ENCODE data around the gene SCGB1D1. TPM values are rescaled to one million over a fixed set of nuclear protein-coding genes. Genes with fewer than 3 reads are reported as not detected.
A peak's percentile ranks its signal among the peaks of the same experiment; 100 is the strongest.

SCGB1D1 gene
- polyA plus RNA-seq, 1 of the 3 experiments (the other 2 are of a cell fraction), result not detected

- ChIA-PET CTCF (interaction anchor here (1.1 to 4.2 kb wide), 8 partner anchors 14 to 270 kb away, joined by 3 to 37 read pairs (median 4); no protein-coding TSS in a partner anchor), POLR2A (no interaction called here)
- Histone ChIP-seq H4K20me1 (ENCODE audit: insufficient read depth) (no peaks in the 10 kb centered on the region), H3K9me2 (no peaks in the 10 kb centered on the region), H3K27me3 (ENCODE audit: insufficient read depth) (peaks cover 54% of the 10 kb centered on the region), H3K36me3 (replicated peaks in 1 of 2; ENCODE audit: control insufficient read depth in 1 of 2, insufficient read depth in 2 of 2, low read length in 1 of 2) (no peaks in the 10 kb centered on the region), H3K79me2 (ENCODE audit: insufficient read depth) (no peaks in the 10 kb centered on the region), H3K9me3 (no peaks in the 10 kb centered on the region), H3K27ac (ENCODE audit: low read depth in 2 of 2, low read length in 1 of 2) (no peak overlapping the region), H2AFZ (ENCODE audit: low read depth) (no peak overlapping the region), H3F3A (replicated peaks; ENCODE audit: insufficient read depth) (no peaks in the 10 kb centered on the region), H3K4me1 (ENCODE audit: control insufficient read depth in 1 of 2, insufficient read depth in 2 of 2, low read depth in 1 of 2, low read length in 1 of 2) (no peaks in the 10 kb centered on the region), H3K9ac (no peak overlapping the region), H3K4me2 (no peak overlapping the region), H3K4me3 (ENCODE audit: low read depth in 2 of 2, low read length in 1 of 2) (no peak overlapping the region)
- TF ChIP-seq NRF1 (IDR thresholded peaks at IDR 0.05; ENCODE audit: low read depth, low read length), result no peak
- no peak for TF ChIP-seq RXRA (IDR thresholded peaks at IDR 0.05; ENCODE audit: borderline replicate concordance, low read depth)
- 70% methylated on average over 1 of the region's 1 CpG for WGBS (ENCODE audit: low lambda C conversion rate)
- DNase-seq, result no peak
These were observed 20.1 kb upstream of the SCGB1D1 start for GRCh38 chr11:62169935-62170334.

GRCh38 chr11:62171261-62171723 lies 18.7 kb upstream of the SCGB1D1 start:
- TF ChIP-seq TEAD4 (IDR thresholded peaks at IDR 0.05; ENCODE audit: borderline replicate concordance, insufficient read depth) (no peak), SMC3 (IDR thresholded peaks at IDR 0.05; ENCODE audit: low read depth, low read length) (peak; percentile 72), RAD21 (IDR thresholded peaks at IDR 0.05; ENCODE audit: low read length) (peak; percentile 77), RCOR1 (IDR thresholded peaks at IDR 0.05; ENCODE audit: low read length) (no peak), TAF1 (IDR thresholded peaks at IDR 0.05; ENCODE audit: borderline replicate concordance, low read depth, low read length) (no peak), YY1 (IDR thresholded peaks at IDR 0.05; ENCODE audit: low read depth) (no peak), CTCF (IDR thresholded peaks at IDR 0.05) (peak; percentile 70)
- no peak overlapping the region for H3K27ac ChIP-seq (ENCODE audit: low read depth in 2 of 2, low read length in 1 of 2)
- no peaks in the 10 kb centered on the region for H3K4me1 ChIP-seq (ENCODE audit: control insufficient read depth in 1 of 2, insufficient read depth in 2 of 2, low read depth in 1 of 2, low read length in 1 of 2)
- H3F3A ChIP-seq (replicated peaks; ENCODE audit: insufficient read depth), result no peaks in the 10 kb centered on the region
- peak overlapping the region; percentile 22; the same call in 1 of the 2 replicates for H3K4me2 ChIP-seq
- WGBS (ENCODE audit: low lambda C conversion rate), result 2% methylated on average over 14 of the region's 14 CpGs
- H3K4me3 ChIP-seq (ENCODE audit: low read depth in 2 of 2, low read length in 1 of 2), result peak overlapping the region; percentile 7 to 41; a peak in 1 of 4 replicates
- CTCF ChIA-PET, result interaction anchor here (0.6 to 4.2 kb wide), 40 partner anchors 9 to 214 kb away, joined by 3 to 37 read pairs (median 4); partner anchors contain the start of gene SCGB1D1
- peak overlapping the region; percentile 26; the same call in 1 of the 2 replicates for H2AFZ ChIP-seq (ENCODE audit: low read depth)
- POLR2A ChIA-PET, result no interaction called here
- H3K36me3 ChIP-seq (replicated peaks in 1 of 2; ENCODE audit: control insufficient read depth in 1 of 2, insufficient read depth in 2 of 2, low read length in 1 of 2), result no peaks in the 10 kb centered on the region
- H3K9me2 ChIP-seq, result no peaks in the 10 kb centered on the region
- no peaks in the 10 kb centered on the region for H3K9me3 ChIP-seq
- DNase-seq, result peak; percentile 69
- no peaks in the 10 kb centered on the region for H3K79me2 ChIP-seq (ENCODE audit: insufficient read depth)
- no peak overlapping the region for H3K9ac ChIP-seq
- no peaks in the 10 kb centered on the region for H4K20me1 ChIP-seq (ENCODE audit: insufficient read depth)
- peaks cover 47% of the 10 kb centered on the region for H3K27me3 ChIP-seq (ENCODE audit: insufficient read depth)

GRCh38 chr11:62172294-62172693 lies 17.7 kb upstream of the SCGB1D1 start:
- no peak overlapping the region for H3K9ac ChIP-seq
- H3K9me3 ChIP-seq, result no peaks in the 10 kb centered on the region
- H4K20me1 ChIP-seq (ENCODE audit: insufficient read depth), result no peaks in the 10 kb centered on the region
- DNase-seq, result no peak
- H3K4me2 ChIP-seq, result no peak overlapping the region
- H3K79me2 ChIP-seq (ENCODE audit: insufficient read depth), result no peaks in the 10 kb centered on the region
- no peaks in the 10 kb centered on the region for H3K4me1 ChIP-seq (ENCODE audit: control insufficient read depth in 1 of 2, insufficient read depth in 2 of 2, low read depth in 1 of 2, low read length in 1 of 2)
- H2AFZ ChIP-seq (ENCODE audit: low read depth), result no peak overlapping the region
- 28% methylated on average over 7 of the region's 7 CpGs for WGBS (ENCODE audit: low lambda C conversion rate)
- TF ChIP-seq NFIC (IDR thresholded peaks at IDR 0.05; ENCODE audit: borderline replicate concordance), result no peak
- no peak for TF ChIP-seq CHD2 (IDR thresholded peaks at IDR 0.05; ENCODE audit: low read length, partially characterized antibody)
- no peak for TF ChIP-seq REST (IDR thresholded peaks at IDR 0.05; ENCODE audit: low read depth, low read length)
- TF ChIP-seq ZBTB33 (IDR thresholded peaks at IDR 0.05; ENCODE audit: borderline replicate concordance, low read depth), result no peak
- TF ChIP-seq FOXM1 (IDR thresholded peaks at IDR 0.05; ENCODE audit: low read depth), result no peak
- no peak for TF ChIP-seq TAF1 (IDR thresholded peaks at IDR 0.05; ENCODE audit: borderline replicate concordance, low read depth, low read length)
- H3K27ac ChIP-seq (ENCODE audit: low read depth in 2 of 2, low read length in 1 of 2), result no peak overlapping the region
- no peaks in the 10 kb centered on the region for H3K36me3 ChIP-seq (replicated peaks in 1 of 2; ENCODE audit: control insufficient read depth in 1 of 2, insufficient read depth in 2 of 2, low read length in 1 of 2)
- CTCF ChIA-PET, result interaction anchor here (0.7 to 4.2 kb wide), 24 partner anchors 10 to 203 kb away, joined by 3 to 37 read pairs (median 5); partner anchors contain the start of gene SCGB1D1
- POLR2A ChIA-PET, result no interaction called here
- H3K9me2 ChIP-seq, result no peaks in the 10 kb centered on the region
- H3K4me3 ChIP-seq (ENCODE audit: low read depth in 2 of 2, low read length in 1 of 2), result no peak overlapping the region
- peaks cover 37% of the 10 kb centered on the region for H3K27me3 ChIP-seq (ENCODE audit: insufficient read depth)
- H3F3A ChIP-seq (replicated peaks; ENCODE audit: insufficient read depth), result no peaks in the 10 kb centered on the region
